ENCODE results near the gene ATP6V1F. TPM values are rescaled to one million over a fixed set of nuclear protein-coding genes. Genes with fewer than 3 reads are reported as not detected.

ATP6V1F gene
- total and polyA plus RNA-seq, 8 donors = 2.0 to 282 (median 67.7) TPM

DNA sequence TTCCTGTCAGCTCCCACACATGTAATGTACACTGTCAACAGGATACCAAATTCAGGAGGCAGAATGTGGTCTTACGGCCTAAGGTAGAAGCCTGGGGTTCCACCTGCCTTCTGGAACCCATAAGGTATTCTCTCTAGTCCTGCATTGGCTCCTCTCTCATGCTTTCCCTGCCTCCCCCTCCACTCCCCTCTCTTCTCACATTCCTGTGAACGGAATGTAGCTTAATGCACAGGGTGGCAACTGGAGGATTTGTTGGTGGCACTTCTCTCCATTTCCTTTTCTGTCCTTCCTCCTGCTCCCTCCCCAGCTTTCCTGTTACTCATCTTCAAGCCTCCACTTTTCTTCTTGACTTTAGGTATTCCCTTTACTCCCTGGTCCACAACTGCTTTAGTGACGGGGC lies 44.0 kb upstream of the ATP6V1F start:
- no peak overlapping the region for H3K27ac ChIP-seq
- WGBS, 5 donors = 79 to 93% (median 88%) methylated on average over 3 of the region's 3 CpGs
- DNase-seq = no peak
- no peak overlapping the region for H3K4me3 ChIP-seq
- intact Hi-C loops (cut with DNase I; ENCODE audit: low total_unique reads) = no loop called here
- no peaks in the 10 kb centered on the region for H3K9me3 ChIP-seq
- TF ChIP-seq POLR2A (IDR thresholded peaks at IDR 0.05) = no peak
- no peak for TF ChIP-seq POLR2AphosphoS5 (IDR thresholded peaks at IDR 0.05)
- H3K36me3 ChIP-seq = no peaks in the 10 kb centered on the region
- H3K27me3 ChIP-seq = no peaks in the 10 kb centered on the region
- no peaks in the 10 kb centered on the region for H3K4me1 ChIP-seq

DNA sequence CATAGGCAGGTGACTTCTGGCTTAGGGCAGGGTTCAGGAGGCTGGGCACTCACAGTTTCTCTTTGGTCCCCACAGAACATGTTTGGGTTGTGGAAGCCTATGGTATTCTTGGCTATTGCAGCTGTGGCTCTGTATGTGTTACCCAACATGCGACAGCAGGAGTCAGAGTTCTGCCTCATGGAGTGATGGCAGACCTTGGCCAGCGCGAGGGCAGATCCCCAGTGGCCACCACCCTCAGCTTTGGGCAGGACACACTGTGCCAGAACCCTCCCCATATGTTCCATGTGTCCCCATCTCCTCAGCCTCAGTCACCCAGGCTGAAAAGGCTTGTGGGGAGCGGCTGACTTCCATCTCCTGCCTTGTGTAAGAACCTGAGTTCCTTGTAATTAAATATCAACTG lies 40.9 kb upstream of the ATP6V1F start:
- Histone ChIP-seq H3K4me3 (no peak overlapping the region), H3K36me3 (no peaks in the 10 kb centered on the region), H3K4me1 (no peaks in the 10 kb centered on the region), H3K27ac (no peak overlapping the region), H3K9me3 (no peaks in the 10 kb centered on the region), H3K27me3 (no peaks in the 10 kb centered on the region)
- intact Hi-C loops (cut with DNase I; ENCODE audit: low total_unique reads) = no loop called here
- 86 to 97% (median 94%) methylated on average over 4 of the region's 4 CpGs for WGBS, 5 donors
- no peak for DNase-seq
- TF ChIP-seq POLR2AphosphoS5 (IDR thresholded peaks at IDR 0.05) = no peak
- TF ChIP-seq POLR2A (IDR thresholded peaks at IDR 0.05) = no peak
- TF ChIP-seq, protein P1, sequence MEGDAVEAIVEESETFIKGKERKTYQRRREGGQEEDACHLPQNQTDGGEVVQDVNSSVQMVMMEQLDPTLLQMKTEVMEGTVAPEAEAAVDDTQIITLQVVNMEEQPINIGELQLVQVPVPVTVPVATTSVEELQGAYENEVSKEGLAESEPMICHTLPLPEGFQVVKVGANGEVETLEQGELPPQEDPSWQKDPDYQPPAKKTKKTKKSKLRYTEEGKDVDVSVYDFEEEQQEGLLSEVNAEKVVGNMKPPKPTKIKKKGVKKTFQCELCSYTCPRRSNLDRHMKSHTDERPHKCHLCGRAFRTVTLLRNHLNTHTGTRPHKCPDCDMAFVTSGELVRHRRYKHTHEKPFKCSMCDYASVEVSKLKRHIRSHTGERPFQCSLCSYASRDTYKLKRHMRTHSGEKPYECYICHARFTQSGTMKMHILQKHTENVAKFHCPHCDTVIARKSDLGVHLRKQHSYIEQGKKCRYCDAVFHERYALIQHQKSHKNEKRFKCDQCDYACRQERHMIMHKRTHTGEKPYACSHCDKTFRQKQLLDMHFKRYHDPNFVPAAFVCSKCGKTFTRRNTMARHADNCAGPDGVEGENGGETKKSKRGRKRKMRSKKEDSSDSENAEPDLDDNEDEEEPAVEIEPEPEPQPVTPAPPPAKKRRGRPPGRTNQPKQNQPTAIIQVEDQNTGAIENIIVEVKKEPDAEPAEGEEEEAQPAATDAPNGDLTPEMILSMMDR (IDR thresholded peaks at IDR 0.05) = no peak
- no peak for TF ChIP-seq EP300 (IDR thresholded peaks at IDR 0.05)

DNA sequence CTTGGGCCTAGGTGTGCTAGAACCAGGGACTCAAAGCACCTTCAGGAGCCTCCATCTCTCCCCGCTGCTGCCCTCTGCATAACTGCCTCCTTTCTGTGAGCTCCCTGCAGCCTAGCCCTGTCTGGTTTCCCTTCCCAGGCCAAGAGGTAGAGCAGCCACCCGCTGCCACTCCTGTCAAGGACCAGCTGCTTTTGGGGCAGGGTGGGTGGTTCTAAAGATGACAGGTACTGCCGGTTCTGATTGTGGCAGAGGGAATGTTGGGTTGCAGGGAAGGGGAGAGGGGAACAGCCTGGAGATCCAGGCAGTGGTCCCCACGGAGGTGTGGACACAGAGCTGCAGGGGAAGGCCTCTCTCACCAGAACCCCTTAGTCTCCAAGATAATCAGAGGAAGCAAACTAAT lies 36.1 kb upstream of the ATP6V1F start:
- Histone ChIP-seq H3K27ac (peak overlapping the region in 1 of 5 donors; percentile 95), H3K27me3 (peaks cover 0 to 24% (median 19%) of the 10 kb centered on the region in 3 donors), H3K9me3 (no peaks in the 10 kb centered on the region), H3K36me3 (no peaks in the 10 kb centered on the region), H3K4me3 (no peak overlapping the region), H3K4me1 (peaks cover 19 to 35% (median 23%) of the 10 kb centered on the region in 4 donors)
- intact Hi-C loops (cut with DNase I; ENCODE audit: low total_unique reads) = no loop called here
- DNase-seq = no peak
- WGBS, 5 donors = 83 to 92% (median 85%) methylated on average over 4 of the region's 4 CpGs
- TF ChIP-seq POLR2AphosphoS5 (IDR thresholded peaks at IDR 0.05) = no peak
- no peak for TF ChIP-seq EP300 (IDR thresholded peaks at IDR 0.05)
- TF ChIP-seq, protein P1 (IDR thresholded peaks at IDR 0.05) = no peak
- TF ChIP-seq POLR2A (IDR thresholded peaks at IDR 0.05) = no peak

DNA sequence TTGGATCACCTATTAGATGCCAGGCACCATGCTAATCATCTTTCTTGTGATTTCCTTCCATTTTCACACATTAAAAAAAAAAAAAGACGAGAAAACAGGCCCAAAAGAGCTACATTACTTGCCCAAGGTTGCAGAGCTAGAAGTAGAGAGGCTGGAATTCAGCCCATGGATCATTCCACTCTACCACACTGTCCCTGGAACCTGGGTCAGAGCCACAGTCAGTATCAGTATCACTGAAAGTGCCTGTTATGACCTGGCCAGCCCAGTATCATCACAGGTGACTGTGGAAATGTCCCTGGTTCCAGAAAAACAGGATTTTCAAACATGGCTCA lies 35.8 kb upstream of the ATP6V1F start:
- Histone ChIP-seq H3K27me3 (peaks cover 0 to 28% (median 23%) of the 10 kb centered on the region in 3 donors), H3K4me3 (no peak overlapping the region), H3K36me3 (no peaks in the 10 kb centered on the region), H3K4me1 (peaks cover 23 to 38% (median 26%) of the 10 kb centered on the region in 4 donors), H3K27ac (peak overlapping the region in 3 of 5 donors; percentile 62 to 95 (median 67)), H3K9me3 (no peaks in the 10 kb centered on the region)
- intact Hi-C loops (cut with DNase I; ENCODE audit: low total_unique reads) = no loop called here
- TF ChIP-seq POLR2AphosphoS5 (IDR thresholded peaks at IDR 0.05) = no peak
- TF ChIP-seq EP300 (IDR thresholded peaks at IDR 0.05) = no peak
- TF ChIP-seq POLR2A (IDR thresholded peaks at IDR 0.05) = no peak
- TF ChIP-seq, protein P1 (IDR thresholded peaks at IDR 0.05) = no peak
- DNase-seq = no peak
- WGBS, 5 donors = 79 to 100% (median 91%) methylated on average over 1 of the region's 1 CpG

DNA sequence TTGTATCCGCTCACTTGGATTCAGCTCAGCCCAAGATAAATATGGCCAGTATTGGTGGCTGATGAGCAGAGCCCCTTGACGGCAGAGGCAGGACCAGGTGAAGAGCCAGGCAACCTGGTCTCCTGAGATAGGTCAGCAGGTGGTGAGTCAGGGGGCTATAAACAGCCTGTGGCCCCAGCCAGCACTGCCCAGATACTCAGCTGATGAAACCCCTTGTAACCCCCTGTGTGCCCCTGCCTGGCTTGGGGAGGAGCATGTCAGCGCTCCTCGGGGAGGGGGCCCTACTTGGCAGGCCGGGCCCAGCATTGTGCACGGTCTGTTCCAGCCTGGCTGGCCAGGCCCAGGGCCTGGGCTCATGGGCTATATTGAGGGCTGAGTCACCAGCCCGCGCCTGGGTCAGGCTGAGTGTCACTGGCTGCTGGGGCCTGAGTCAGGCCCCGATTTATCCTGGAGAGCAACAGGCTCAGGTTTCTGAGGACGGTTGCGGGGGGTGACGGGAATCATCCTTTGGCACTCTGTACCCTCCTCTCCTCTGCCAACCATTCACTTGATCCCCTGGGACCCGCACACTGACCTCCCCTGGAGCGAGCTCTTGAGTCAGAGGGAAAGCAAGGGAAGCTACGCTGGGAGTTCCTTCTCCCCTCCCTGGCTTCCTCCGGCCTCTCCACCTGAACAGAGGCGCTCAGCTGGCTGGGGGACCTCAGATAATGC lies 35.3 kb upstream of the ATP6V1F start:
- 75 to 92% (median 91%) methylated on average over 13 to 17 of the region's 17 CpGs for WGBS, 5 donors
- Histone ChIP-seq H3K27me3 (peaks cover 0 to 33% (median 27%) of the 10 kb centered on the region in 3 donors), H3K36me3 (no peaks in the 10 kb centered on the region), H3K4me3 (no peak overlapping the region), H3K27ac (peak overlapping the region in 4 of 5 donors; percentile 38 to 95 (median 64)), H3K9me3 (no peaks in the 10 kb centered on the region), H3K4me1 (peaks cover 27 to 44% (median 31%) of the 10 kb centered on the region in 4 donors)
- DNase-seq = peak in 1 of 2 donors; percentile 27
- intact Hi-C loops (cut with DNase I; ENCODE audit: low total_unique reads) = no loop called here
- TF ChIP-seq POLR2A (IDR thresholded peaks at IDR 0.05) = no peak
- TF ChIP-seq, protein P1 (IDR thresholded peaks at IDR 0.05) = no peak
- TF ChIP-seq POLR2AphosphoS5 (IDR thresholded peaks at IDR 0.05) = peak in 2 of 3 donors; percentile 11 to 39
- TF ChIP-seq EP300 (IDR thresholded peaks at IDR 0.05) = no peak

Data from stomach (tissue), 9 donors.